Ovary (tissue), 3 donors: ENCODE results near the gene GSG1L.

Experiments
- CTCF ChIP-seq, 3 donors: fragments of 450-650 bp in 2 of 3; fragments of 200-600 bp in 1 of 3; IDR thresholded peaks; one replicate each; pipeline versions ENCODE4 v1.5.1 to v1.8.0; 2016 to 2022; ENCODE audit warnings: antibody characterized with exemption in 3 of 3, mild to moderate bottlenecking in 1 of 3
- EP300 ChIP-seq: sonication (generic); formaldehyde crosslinking; IDR thresholded peaks from one replicate; pipeline ENCODE4 v1.6.1; 2017; ENCODE audit warnings: antibody characterized with exemption
- POLR2A ChIP-seq: fragments of 450-650 bp; IDR thresholded peaks from one replicate; pipeline ENCODE4 v1.6.1; 2017; ENCODE audit warnings: antibody characterized with exemption, mild to moderate bottlenecking, moderate library complexity
- donor health status: DM: no; HTN: no; CAD: no.

GRCh38 chr16:27947696-27948095 is 115.8 kb downstream of the GSG1L start:
- TF ChIP-seq POLR2A = no peak
- TF ChIP-seq CTCF (IDR thresholded peaks at IDR 0.05) = no peak
- TF ChIP-seq EP300 = no peak
